ENCODE measurements around the gene HIP1R.

Gene HIP1R

GRCh38 chr12:122856999-122857671 is 21.9 kb downstream of the HIP1R start:
- Mint-ChIP-seq H3K27ac (no peak overlapping the region), H3K27me3 (ENCODE audit: low read depth) (no peaks in the 10 kb centered on the region), H3K9me3 (no peaks in the 10 kb centered on the region), H3K36me3 (ENCODE audit: low read depth) (no peaks in the 10 kb centered on the region), H3K4me3 (no peak overlapping the region), H3K4me1 (peaks cover 16% of the 10 kb centered on the region)
- TF ChIP-seq, protein P1, sequence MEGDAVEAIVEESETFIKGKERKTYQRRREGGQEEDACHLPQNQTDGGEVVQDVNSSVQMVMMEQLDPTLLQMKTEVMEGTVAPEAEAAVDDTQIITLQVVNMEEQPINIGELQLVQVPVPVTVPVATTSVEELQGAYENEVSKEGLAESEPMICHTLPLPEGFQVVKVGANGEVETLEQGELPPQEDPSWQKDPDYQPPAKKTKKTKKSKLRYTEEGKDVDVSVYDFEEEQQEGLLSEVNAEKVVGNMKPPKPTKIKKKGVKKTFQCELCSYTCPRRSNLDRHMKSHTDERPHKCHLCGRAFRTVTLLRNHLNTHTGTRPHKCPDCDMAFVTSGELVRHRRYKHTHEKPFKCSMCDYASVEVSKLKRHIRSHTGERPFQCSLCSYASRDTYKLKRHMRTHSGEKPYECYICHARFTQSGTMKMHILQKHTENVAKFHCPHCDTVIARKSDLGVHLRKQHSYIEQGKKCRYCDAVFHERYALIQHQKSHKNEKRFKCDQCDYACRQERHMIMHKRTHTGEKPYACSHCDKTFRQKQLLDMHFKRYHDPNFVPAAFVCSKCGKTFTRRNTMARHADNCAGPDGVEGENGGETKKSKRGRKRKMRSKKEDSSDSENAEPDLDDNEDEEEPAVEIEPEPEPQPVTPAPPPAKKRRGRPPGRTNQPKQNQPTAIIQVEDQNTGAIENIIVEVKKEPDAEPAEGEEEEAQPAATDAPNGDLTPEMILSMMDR (IDR thresholded peaks at IDR 0.05; ENCODE audit: unreplicated experiment in 3 of 3): no peak

- Mint-ChIP-seq H3K9me3 (no peaks in the 10 kb centered on the region), H3K27me3 (ENCODE audit: low read depth) (no peaks in the 10 kb centered on the region), H3K27ac (no peak overlapping the region), H3K36me3 (ENCODE audit: low read depth) (no peaks in the 10 kb centered on the region), H3K4me1 (peaks cover 13% of the 10 kb centered on the region), H3K4me3 (no peak overlapping the region)
- TF ChIP-seq, protein P1 (IDR thresholded peaks at IDR 0.05; ENCODE audit: unreplicated experiment in 3 of 3): no peak
Measured at GRCh38 chr12:122858171-122858570, 22.9 kb downstream of the HIP1R start.

DNA sequence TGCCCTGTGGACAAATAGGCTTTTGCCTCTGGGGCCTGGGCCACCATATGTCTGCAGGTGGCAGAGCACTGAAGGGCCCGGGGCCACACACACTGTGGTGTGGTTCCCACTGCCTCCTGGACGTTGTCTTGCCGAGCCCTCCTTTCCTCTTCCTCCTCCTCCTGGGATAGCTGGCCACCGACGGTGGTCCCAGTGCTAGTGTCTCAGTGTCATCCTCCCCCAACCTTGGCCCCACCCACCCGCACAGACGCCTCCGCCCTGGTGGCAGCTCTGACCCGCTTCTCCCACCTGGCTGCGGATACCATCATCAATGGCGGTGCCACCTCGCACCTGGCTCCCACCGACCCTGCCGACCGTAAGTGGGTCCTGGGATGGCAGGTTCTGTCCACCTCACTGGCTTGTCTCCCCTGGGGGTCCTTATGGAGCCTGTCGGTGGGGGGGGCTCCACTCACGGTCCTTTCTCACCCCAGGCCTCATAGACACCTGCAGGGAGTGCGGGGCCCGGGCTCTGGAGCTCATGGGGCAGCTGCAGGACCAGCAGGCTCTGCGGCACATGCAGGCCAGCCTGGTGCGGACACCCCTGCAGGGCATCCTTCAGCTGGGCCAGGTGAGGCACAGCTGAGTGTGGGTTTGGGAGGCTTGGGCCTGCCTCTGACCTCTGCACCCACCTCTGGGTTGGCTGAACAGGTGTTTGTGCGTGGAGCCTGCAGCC is 23.5 kb downstream of the HIP1R start:
- TF ChIP-seq, protein P1 (IDR thresholded peaks at IDR 0.05; ENCODE audit: unreplicated experiment in 3 of 3): no peak

DNA sequence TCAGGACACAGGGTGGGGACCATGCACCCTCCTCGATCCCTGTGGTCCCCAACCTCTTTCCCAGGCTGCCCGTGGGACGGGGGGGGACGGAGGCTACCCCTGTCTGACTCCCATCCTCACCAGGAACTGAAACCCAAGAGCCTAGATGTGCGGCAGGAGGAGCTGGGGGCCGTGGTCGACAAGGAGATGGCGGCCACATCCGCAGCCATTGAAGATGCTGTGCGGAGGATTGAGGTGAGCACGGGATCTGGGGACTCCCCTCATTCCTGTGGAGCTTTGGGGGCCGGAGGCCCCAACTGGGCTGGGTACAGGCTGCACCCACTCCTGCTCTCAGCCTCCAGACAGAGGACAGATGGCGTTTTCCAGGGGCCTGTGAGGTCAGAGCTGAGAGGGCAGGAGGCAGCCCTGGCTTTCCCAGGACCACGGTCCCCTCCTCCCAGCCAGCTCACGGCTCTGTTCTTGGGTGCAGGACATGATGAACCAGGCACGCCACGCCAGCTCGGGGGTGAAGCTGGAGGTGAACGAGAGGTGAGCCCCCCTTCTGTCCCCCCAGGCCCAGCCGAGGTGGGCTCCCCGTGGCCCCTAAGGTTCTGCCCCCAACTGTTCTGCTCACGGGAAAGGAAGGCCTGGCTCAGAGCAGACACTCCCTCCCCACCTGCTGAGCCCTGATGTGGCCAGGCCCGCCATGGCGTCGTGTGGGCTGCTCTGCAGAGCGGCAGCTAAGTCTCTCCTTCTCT is 24.2 kb downstream of the HIP1R start:
- Mint-ChIP-seq H3K9me3 (no peaks in the 10 kb centered on the region), H3K27me3 (ENCODE audit: low read depth) (no peaks in the 10 kb centered on the region), H3K4me1 (peaks cover 14% of the 10 kb centered on the region), H3K4me3 (no peak overlapping the region), H3K36me3 (ENCODE audit: low read depth) (peaks cover 3% of the 10 kb centered on the region), H3K27ac (no peak overlapping the region)
- TF ChIP-seq, protein P1 (IDR thresholded peaks at IDR 0.05; ENCODE audit: unreplicated experiment in 3 of 3): no peak

More for the DNA sequence above, 23.5 kb downstream of the HIP1R start:
- Mint-ChIP-seq H3K36me3 (ENCODE audit: low read depth) (no peaks in the 10 kb centered on the region), H3K4me1 (peaks cover 15% of the 10 kb centered on the region), H3K9me3 (no peaks in the 10 kb centered on the region), H3K27ac (no peak overlapping the region), H3K4me3 (no peak overlapping the region), H3K27me3 (ENCODE audit: low read depth) (no peaks in the 10 kb centered on the region)

DNA sequence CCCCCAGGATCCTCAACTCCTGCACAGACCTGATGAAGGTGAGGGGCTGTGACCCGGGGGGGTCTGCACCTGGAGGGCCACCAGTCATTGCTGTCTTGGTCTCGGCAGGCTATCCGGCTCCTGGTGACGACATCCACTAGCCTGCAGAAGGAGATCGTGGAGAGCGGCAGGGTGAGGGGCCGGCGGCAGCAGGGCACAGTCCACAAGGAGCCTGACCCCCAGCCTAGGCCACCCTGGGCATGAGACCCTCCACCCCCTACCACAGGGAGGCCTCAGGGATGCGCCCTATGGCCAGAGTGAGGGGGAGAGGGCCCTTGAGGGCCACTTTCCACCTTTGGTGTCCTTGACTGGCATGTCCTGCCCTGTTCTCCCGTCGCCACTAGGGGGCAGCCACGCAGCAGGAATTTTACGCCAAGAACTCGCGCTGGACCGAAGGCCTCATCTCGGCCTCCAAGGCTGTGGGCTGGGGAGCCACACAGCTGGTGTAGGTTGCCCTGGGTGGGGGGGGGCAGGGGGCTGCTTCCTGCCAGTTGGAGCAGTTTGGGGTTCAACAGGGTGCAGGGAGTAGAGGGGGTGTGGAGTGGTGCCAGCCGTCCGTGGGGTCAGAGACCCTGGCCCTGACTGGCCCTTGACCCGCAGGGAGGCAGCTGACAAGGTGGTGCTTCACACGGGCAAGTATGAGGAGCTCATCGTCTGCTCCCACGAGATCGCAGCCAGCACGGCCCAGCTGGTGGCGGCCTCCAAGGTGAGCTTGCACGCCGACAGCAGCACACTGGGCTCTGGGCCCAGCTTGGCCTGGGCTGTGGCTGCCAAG is 25.0 kb downstream of the HIP1R start:
- peak overlapping the region in 1 of 3 experiments; percentile 29 for H3K27ac Mint-ChIP-seq
- TF ChIP-seq, protein P1 (IDR thresholded peaks at IDR 0.05; ENCODE audit: unreplicated experiment in 3 of 3): peak; percentile 77 to 85 (median 83)
- H3K9me3 Mint-ChIP-seq: no peaks in the 10 kb centered on the region
- peaks cover 7% of the 10 kb centered on the region for H3K36me3 Mint-ChIP-seq (ENCODE audit: low read depth)
- peaks cover 20% of the 10 kb centered on the region for H3K4me1 Mint-ChIP-seq
- H3K27me3 Mint-ChIP-seq (ENCODE audit: low read depth): no peaks in the 10 kb centered on the region
- no peak overlapping the region for H3K4me3 Mint-ChIP-seq
